Right ventricle myocardium inferior (tissue), 1 donor: Measurements from ENCODE around the gene CCR8. TPM values are rescaled to one million over a fixed set of nuclear protein-coding genes. Genes with fewer than 3 reads are reported as not detected.

Experiments
- ATAC-seq: fragments of 200-7000 bp; cut with Tn5 transposase; one replicate; pipeline ENCODE4 v1.9.1; 2020; ENCODE audit warnings: mild to moderate bottlenecking, moderate library complexity
- DNase-seq: peaks from one replicate; pipeline ENCODE4 v3.0.0; 2021; ENCODE audit errors: missing footprints
- intact Hi-C: fragments of 100-400 bp; cut with DNase I; formaldehyde crosslinking; loops from one replicate; pipeline ENCODE4 v1.11.0; 2022
- total RNA-seq: library from RNA; stranded (reverse); fragmentation: NEBNext Ultra II Directional; extraction: Animal tissue kit (Norgen Biotek cat#: 25700); gene quantifications from one replicate; pipeline ENCODE4 v1.2.1, GENCODE V29; 2021
- donor health status: DM: no; HTN: yes; CAD: no; lungs with severe emphysema.

The CCR8 gene
- total RNA-seq, 1 donor from 2014 or later: not detected

DNA sequence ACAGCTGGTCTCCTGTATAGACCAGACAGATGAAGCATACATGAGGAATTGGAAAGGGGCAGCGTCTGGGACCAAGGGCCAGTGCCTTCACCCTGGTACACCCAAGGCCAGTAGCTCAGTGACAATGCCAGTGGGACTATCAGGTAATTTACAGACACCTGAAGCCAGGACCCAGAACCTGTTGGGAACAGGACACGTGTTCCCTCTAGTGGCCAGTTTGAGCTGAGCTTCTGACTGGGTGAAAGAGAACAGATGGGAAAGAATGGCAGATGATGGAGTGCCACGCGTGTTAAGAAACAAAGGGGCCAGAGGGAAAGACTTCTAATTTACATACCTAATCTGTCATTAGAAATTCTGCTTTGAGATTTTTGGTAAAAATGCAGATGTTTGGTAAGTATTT lies 48.6 kb downstream of the CCR8 start:
- intact Hi-C loops: loop anchor here (10.0 kb wide), 1 partner anchor 83 kb away; no protein-coding TSS in a partner anchor
- DNase-seq (no peak), ATAC-seq (no peak)

DNA sequence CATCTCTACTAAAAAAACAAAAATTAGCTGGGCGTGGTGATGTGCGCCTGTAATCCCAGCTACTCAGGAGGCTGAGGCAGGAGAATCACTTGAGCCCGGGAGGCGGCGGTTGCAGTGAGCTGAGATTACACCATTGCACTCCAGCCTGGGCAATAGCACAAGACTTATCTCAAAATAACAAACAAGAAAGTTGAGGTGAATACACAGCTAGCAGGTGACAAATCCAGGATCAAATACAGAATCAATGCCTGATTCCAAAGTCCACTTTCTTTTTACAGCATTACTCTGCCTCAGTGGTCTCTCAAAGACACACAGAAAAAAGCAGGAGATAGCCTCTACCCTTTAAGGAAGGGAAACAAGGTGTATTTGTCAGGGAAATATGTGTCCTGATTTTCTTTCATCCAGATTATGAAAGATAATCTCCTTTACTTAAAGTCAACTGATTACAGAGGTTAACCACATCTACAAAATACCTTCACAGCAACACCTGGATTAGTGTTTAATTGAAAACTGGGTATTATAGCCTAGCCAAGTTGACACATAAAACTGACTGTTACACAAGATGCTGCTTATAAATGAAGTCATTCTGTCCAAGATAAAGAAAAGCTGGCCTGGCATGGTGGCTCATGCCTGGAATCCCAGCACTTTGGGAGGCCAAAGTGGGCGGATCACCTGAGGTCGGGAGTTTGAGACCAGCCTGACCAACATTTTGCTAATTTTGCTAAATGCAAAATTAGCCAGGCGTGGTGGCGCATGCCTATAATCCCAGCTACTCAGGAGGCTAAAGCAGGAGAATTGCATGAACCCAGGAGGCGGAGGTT lies 49.7 kb downstream of the CCR8 start:
- no peak for DNase-seq
- intact Hi-C loops: loop anchor here (10.0 kb wide), 1 partner anchor 84 kb away; no protein-coding TSS in a partner anchor
- no peak for ATAC-seq

DNA sequence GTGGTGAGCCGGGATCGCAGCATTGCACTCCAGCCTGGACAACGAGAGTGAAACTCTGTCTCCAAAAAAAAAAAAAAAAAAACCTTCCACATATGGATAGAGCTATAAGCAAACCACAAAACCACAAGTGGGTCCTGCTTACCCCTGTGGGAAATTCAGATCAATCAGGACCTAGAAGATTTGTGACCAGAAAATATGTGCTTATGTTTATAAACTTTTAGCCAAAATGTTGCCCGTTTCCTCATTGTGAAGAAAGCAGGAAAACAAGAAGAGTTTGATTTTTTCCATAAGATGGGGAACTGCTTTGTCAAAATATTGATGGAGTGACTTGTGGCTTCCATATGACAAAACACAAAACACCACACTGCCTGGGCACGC lies 50.3 kb downstream of the CCR8 start:
- DNase-seq (no peak), ATAC-seq (no peak)
- intact Hi-C loops: loop anchor here (5.0 to 10.0 kb wide), 2 partner anchors 85 to 187 kb away; partner anchors contain the start of gene XIRP1

DNA sequence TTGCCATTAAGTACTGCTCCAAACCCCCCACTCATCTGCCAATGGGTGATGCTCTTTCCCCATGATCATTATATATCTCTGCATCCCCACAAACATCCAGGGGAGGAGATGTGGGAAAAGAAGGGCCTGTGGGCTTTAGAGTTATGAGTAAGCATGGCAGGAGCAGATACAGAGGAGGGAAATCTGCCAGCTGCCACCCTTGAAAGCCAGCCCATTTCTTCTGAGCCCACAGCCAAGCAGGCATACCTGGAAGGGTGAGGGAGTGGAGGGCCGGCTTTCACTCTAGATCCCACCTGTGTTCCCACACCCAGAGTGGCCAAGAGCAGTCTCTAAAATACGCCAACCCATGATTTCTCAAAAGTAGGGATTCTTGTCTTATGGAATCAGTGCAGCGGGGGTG lies 51.9 kb downstream of the CCR8 start:
- DNase-seq: no peak
- intact Hi-C loops: loop anchor here (5.0 kb wide), 1 partner anchor 189 kb away; the partner anchor contains the start of gene XIRP1
- ATAC-seq: no peak

Other genes starting within 250 kb of the CCR8 start
- gene GORASP1, start 222.1 kb upstream of the CCR8 start, total RNA-seq: 45.6 TPM
- 1.2 TPM for gene TTC21A, start 222.0 kb upstream of the CCR8 start, total RNA-seq
- gene CSRNP1, start 176.1 kb upstream of the CCR8 start, total RNA-seq: 12.9 TPM
- 317 TPM for gene XIRP1, start 137.1 kb upstream of the CCR8 start, total RNA-seq
- 2.1 TPM for gene CX3CR1, start 49.7 kb upstream of the CCR8 start, total RNA-seq
- 14.7 TPM for gene SLC25A38, start 53.7 kb downstream of the CCR8 start, total RNA-seq
- 472 TPM for gene RPSA, start 77.0 kb downstream of the CCR8 start, total RNA-seq
- not detected for gene MOBP, start 138.0 kb downstream of the CCR8 start, total RNA-seq